ENCODE data around the gene ABHD16A.

GRCh38 chr6:31736768-31737314 lies 33.7 kb upstream of the ABHD16A start:
- TF ChIP-seq CTCF (IDR thresholded peaks at IDR 0.05 in 4 of 5, conservative IDR thresholded peaks at IDR 0.05 in 1 of 5) (no peak), POLR2A (IDR thresholded peaks at IDR 0.05) (no peak)
